H1 (cell line): ENCODE measurements around the gene C17orf114.

ENCODE experiments used
- CTCF ChIA-PET: fragments of 300-600 bp; sonication (Branson Sonifier 250); formaldehyde crosslinking; loops from one replicate; lab custom pipeline; 2021; ENCODE audit not compliant: partially characterized antibody; lab: Charles Lee
- POLR2A ChIA-PET: fragments of 300-600 bp; sonication (Branson Sonifier 250); formaldehyde crosslinking; loops from one replicate; lab custom pipeline; 2021; ENCODE audit warnings: inconsistent platforms; ENCODE audit not compliant: partially characterized antibody; lab: Charles Lee
- DNase-seq, 2 experiments: peaks; one replicate each; pipeline versions ENCODE4 v3.0.0 to v3.0.0-alpha.2; 2010 to 2022; ENCODE audit warnings: low spot score in 2 of 2, low read depth in 1 of 2, mixed read lengths in 1 of 2
- FAIRE-seq: peaks from 2 replicates; lab custom pipeline; 2011; peaks lifted over from hg19 to GRCh38; lab: Jason Lieb, UNC
- H2AFZ ChIP-seq: 2 replicates; pipeline ENCODE4 v1.8.1; 2012; ENCODE audit warnings: low read length, inconsistent platforms
- H2AK5ac ChIP-seq: 2 replicates; pipeline ENCODE4 v1.6.1; 2013; ENCODE audit warnings: low read depth, low read length
- H2BK120ac ChIP-seq: replicated peaks from 2 replicates; pipeline ENCODE3; 2013; ENCODE audit warnings: low read depth, low read length, inconsistent platforms
- H2BK12ac ChIP-seq: 2 replicates; pipeline ENCODE4 v1.6.1; 2013; ENCODE audit warnings: low read depth, low read length
- H2BK15ac ChIP-seq: 2 replicates; pipeline ENCODE4 v1.6.1; 2013; ENCODE audit warnings: low read length
- H2BK20ac ChIP-seq: 2 replicates; pipeline ENCODE4 v1.6.1; 2013; ENCODE audit warnings: low read length
- H2BK5ac ChIP-seq: 2 replicates; pipeline ENCODE4 v1.6.1; 2013; ENCODE audit warnings: low read depth, low read length
- H3K14ac ChIP-seq: 2 replicates; pipeline ENCODE4 v1.6.1; 2013; ENCODE audit warnings: inconsistent platforms; ENCODE audit not compliant: insufficient read length
- H3K18ac ChIP-seq: 2 replicates; pipeline ENCODE4 v1.6.1; 2013; ENCODE audit warnings: low read length; ENCODE audit errors: extremely low read depth
- H3K23ac ChIP-seq: 2 replicates; pipeline ENCODE4 v1.6.1; 2013; ENCODE audit warnings: inconsistent platforms; ENCODE audit not compliant: insufficient read length
- H3K23me2 ChIP-seq: 2 replicates; pipeline ENCODE4 v1.6.1; 2013; ENCODE audit warnings: low read depth, low read length
- H3K27ac ChIP-seq: 2 replicates; pipeline ENCODE4 v1.6.1; 2011; ENCODE audit warnings: low read depth, low read length, inconsistent platforms
- H3K27me3 ChIP-seq, 4 experiments: replicated peaks in 1 of 4; 1 replicate in 1 of 4; 2 replicates in 3 of 4; pipeline versions ENCODE4 v1.6.1 to v1.8.1; 2011 to 2013; ENCODE audit warnings: low read length in 3 of 4, mild to moderate bottlenecking in 3 of 4, inconsistent platforms in 2 of 4, mixed read lengths in 2 of 4, moderate library complexity in 1 of 4; ENCODE audit not compliant: control insufficient read depth in 3 of 4, insufficient read depth in 3 of 4; ENCODE audit errors: extremely low read depth in 1 of 4
- H3K36me3 ChIP-seq, 4 experiments: 2 replicates each; pipeline versions ENCODE4 v1.6.1 to v1.8.1; 2011 to 2013; ENCODE audit warnings: mild to moderate bottlenecking in 4 of 4, low read length in 3 of 4, moderate library complexity in 2 of 4, control low read depth in 1 of 4, inconsistent platforms in 1 of 4; ENCODE audit not compliant: insufficient read depth in 4 of 4, control insufficient read depth in 2 of 4
- H3K4ac ChIP-seq: replicated peaks from 2 replicates; pipeline ENCODE3; 2013; ENCODE audit warnings: low read length, low read depth, mixed read lengths, inconsistent platforms; ENCODE audit not compliant: insufficient read length
- H3K4me1 ChIP-seq, 4 experiments: replicated peaks in 1 of 4; 1 replicate in 1 of 4; 2 replicates in 3 of 4; pipeline versions ENCODE4 v1.6.1 to v1.8.1; 2011 to 2013; ENCODE audit warnings: low read length in 3 of 4, inconsistent platforms in 2 of 4, mixed read lengths in 1 of 4; ENCODE audit not compliant: insufficient read depth in 4 of 4, control insufficient read depth in 3 of 4
- H3K4me2 ChIP-seq, 2 experiments: 2 replicates each; pipeline versions ENCODE4 v1.6.1 to v1.8.1; 2011 to 2013; ENCODE audit warnings: low read depth in 2 of 2, low read length in 2 of 2, control low read depth in 1 of 2, inconsistent platforms in 1 of 2, mild to moderate bottlenecking in 1 of 2; ENCODE audit not compliant: insufficient read depth in 1 of 2
- H3K4me3 ChIP-seq, 4 experiments: fragments of 200-600, 300-600 bp in 1 of 4; sonication (generic), shearing (Covaris generic), sonication (Bioruptor Twin) in 1 of 4; 2 replicates each; pipeline versions ENCODE4 v1.5.1 to v1.8.1; 2011 to 2016; ENCODE audit warnings: low read length in 4 of 4, low read depth in 3 of 4, control low read depth in 2 of 4, inconsistent platforms in 2 of 4, mild to moderate bottlenecking in 2 of 4, mixed read lengths in 1 of 4, moderate library complexity in 1 of 4; ENCODE audit not compliant: insufficient read depth in 2 of 4; ENCODE audit errors: extremely low read depth in 1 of 4
- H3K56ac ChIP-seq: replicated peaks from 2 replicates; pipeline ENCODE3; 2013; ENCODE audit warnings: low read depth, mild to moderate bottlenecking, mixed read lengths, low read length, inconsistent platforms; ENCODE audit not compliant: insufficient read length
- H3K79me1 ChIP-seq: 2 replicates; pipeline ENCODE4 v1.6.1; 2013; ENCODE audit warnings: low read depth, low read length, control low read depth
- H3K79me2 ChIP-seq, 2 experiments: 2 replicates each; pipeline versions ENCODE4 v1.6.1 to v1.8.1; 2012 to 2013; ENCODE audit warnings: low read length in 2 of 2, mild to moderate bottlenecking in 2 of 2, inconsistent platforms in 1 of 2; ENCODE audit not compliant: insufficient read depth in 2 of 2, control insufficient read depth in 1 of 2
- H3K9ac ChIP-seq, 4 experiments: replicated peaks in 1 of 4; 1 replicate in 1 of 4; 2 replicates in 3 of 4; pipeline versions ENCODE4 v1.6.1 to v1.8.1; 2011 to 2013; ENCODE audit warnings: low read depth in 3 of 4, low read length in 3 of 4, control low read depth in 2 of 4, mild to moderate bottlenecking in 2 of 4, moderate library complexity in 2 of 4, inconsistent platforms in 1 of 4; ENCODE audit errors: extremely low read depth in 1 of 4
- H3K9me3 ChIP-seq, 2 experiments: 2 replicates each; pipeline versions ENCODE4 v1.6.1 to v1.8.1; 2012 to 2013; ENCODE audit warnings: mild to moderate bottlenecking in 2 of 2, moderate library complexity in 2 of 2, control low read depth in 1 of 2, inconsistent platforms in 1 of 2, low read depth in 1 of 2, low read length in 1 of 2, mixed read lengths in 1 of 2; ENCODE audit not compliant: insufficient read depth in 2 of 2
- H4K20me1 ChIP-seq, 2 experiments: replicated peaks in 1 of 2; 2 replicates each; pipeline versions ENCODE3 to v1.8.1; 2011 to 2013; ENCODE audit warnings: inconsistent platforms in 2 of 2, low read length in 2 of 2, mild to moderate bottlenecking in 1 of 2; ENCODE audit not compliant: insufficient read depth in 2 of 2, control insufficient read depth in 1 of 2
- H4K5ac ChIP-seq: 2 replicates; pipeline ENCODE4 v1.6.1; 2013; ENCODE audit warnings: low read length, low read depth, mixed read lengths, inconsistent platforms; ENCODE audit not compliant: insufficient read length
- H4K8ac ChIP-seq: 2 replicates; pipeline ENCODE4 v1.8.0; 2013; ENCODE audit warnings: mild to moderate bottlenecking, moderate library complexity, low read length, inconsistent platforms; ENCODE audit not compliant: insufficient read depth; ENCODE audit errors: extremely low read depth
- H4K91ac ChIP-seq: replicated peaks from 2 replicates; pipeline ENCODE3; 2013; ENCODE audit warnings: low read length, mixed read lengths, inconsistent platforms; ENCODE audit not compliant: insufficient read length
- HDAC2 ChIP-seq, 2 experiments: fragments of 300-600 bp in 1 of 2; sonication (generic) in 1 of 2; IDR thresholded peaks; 2 replicates each; pipeline ENCODE4 v1.6.1; 2011 to 2012; ENCODE audit warnings: low read depth in 2 of 2, low read length in 2 of 2, mild to moderate bottlenecking in 2 of 2, moderate library complexity in 2 of 2, borderline replicate concordance in 1 of 2, inconsistent platforms in 1 of 2
- WGBS, 2 experiments: shearing (Covaris generic) in 1 of 2; methylation state at CpG; one replicate each; pipeline versions ENCODE4 v1.1.6 to v1.1.7; 2013 to 2015; ENCODE audit warnings: low lambda C conversion rate in 2 of 2, mixed read lengths in 2 of 2, inconsistent platforms in 1 of 2, low coverage in 1 of 2, missing lambda C conversion rate in 1 of 2; ENCODE audit not compliant: insufficient replicate concordance in 2 of 2, insufficient coverage in 1 of 2, insufficient read length in 1 of 2; ENCODE audit errors: extremely low coverage in 1 of 2, missing lambda C conversion rate in 1 of 2; 5-methylcytosine and 5-hydroxymethylcytosine counted together

C17orf114 gene

DNA sequence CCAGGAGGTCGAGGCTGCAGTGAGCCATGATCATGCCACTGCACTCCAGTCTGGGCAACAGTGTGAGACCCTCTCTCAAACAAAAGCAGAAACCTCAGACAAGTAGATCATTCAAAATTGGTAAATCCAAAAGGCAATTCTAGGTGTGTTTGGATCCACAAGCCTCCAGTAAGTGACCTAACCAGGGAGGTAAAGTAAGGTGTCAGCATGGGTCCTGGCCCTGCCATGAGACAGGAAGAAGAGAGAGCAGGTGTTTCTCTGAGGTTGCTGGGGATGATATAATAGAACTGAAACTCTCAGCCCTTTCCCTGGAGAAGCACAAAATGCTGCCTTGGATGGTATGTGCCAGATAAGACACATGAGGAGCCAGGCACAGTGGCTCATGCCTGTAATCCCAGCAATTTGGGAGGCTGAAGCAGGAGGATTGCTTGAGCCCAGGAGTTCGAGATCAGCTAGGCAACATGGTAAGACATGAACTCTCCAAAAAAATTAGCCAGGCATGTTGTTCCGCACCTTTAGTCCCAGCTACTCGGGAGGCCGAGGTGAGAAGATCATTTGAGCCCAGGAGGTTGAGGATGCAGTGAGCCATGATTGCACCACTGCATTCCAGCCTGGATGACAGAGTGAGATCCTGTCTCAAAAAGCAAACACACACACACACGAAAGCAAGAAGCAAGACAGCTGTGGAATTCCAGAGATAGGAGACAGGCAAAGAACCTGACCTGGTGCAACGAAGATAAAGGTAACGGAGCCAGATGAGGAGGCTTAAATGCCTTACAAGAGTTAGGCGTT is 24.0 kb downstream of the C17orf114 start:
- FAIRE-seq (no peak), DNase-seq (no peak)
- H2BK20ac ChIP-seq, result no peak overlapping the region
- H3K18ac ChIP-seq, result no peak overlapping the region
- H3K36me3 ChIP-seq, result no peaks in the 10 kb centered on the region
- H3K27me3 ChIP-seq, result 0 out of 7 replicates have a peak, but pooled peaks cover 0 to 2% (median 0%) of the 10 kb centered on the region in 4 experiments
- ChIA-PET CTCF (interaction anchor here (0.7 to 3.8 kb wide), 8 partner anchors 9 to 529 kb away, joined by 3 to 16 read pairs (median 4); partner anchors contain the start of genes CHRNE, GLTPD2 and VMO1), POLR2A (interaction anchor here (0.7 to 1.6 kb wide), 3 partner anchors 31 to 122 kb away, joined by 3 to 4 read pairs (median 4); partner anchors contain the start of genes C17orf107 and MED11)
- no peak overlapping the region for H2AFZ ChIP-seq
- no peaks in the 10 kb centered on the region for H3K9me3 ChIP-seq
- no peak overlapping the region for H3K9ac ChIP-seq
- no peak overlapping the region for H3K4me3 ChIP-seq
- H3K14ac ChIP-seq, result no peak overlapping the region
- no peaks in the 10 kb centered on the region for H4K20me1 ChIP-seq
- H3K79me1 ChIP-seq, result no peaks in the 10 kb centered on the region
- no peak overlapping the region for H4K8ac ChIP-seq
- no peak overlapping the region for H2BK120ac ChIP-seq
- H2AK5ac ChIP-seq, result no peak overlapping the region
- no peak overlapping the region for H3K4me2 ChIP-seq
- H3K27ac ChIP-seq, result no peak overlapping the region
- no peak overlapping the region for H4K91ac ChIP-seq
- no peak overlapping the region for H4K5ac ChIP-seq
- TF ChIP-seq HDAC2 (IDR thresholded peaks at IDR 0.05; ENCODE audit: borderline replicate concordance in 1 of 2, low read depth in 2 of 2, low read length in 2 of 2), result no peak
- H3K23me2 ChIP-seq, result no peaks in the 10 kb centered on the region; the same call in 1 of the 2 replicates
- H2BK12ac ChIP-seq, result no peak overlapping the region
- no peak overlapping the region for H2BK15ac ChIP-seq
- WGBS, 2 experiments, result 86% methylated on average over 9 of the region's 9 CpGs; no CpG with 5 or more reads in 1 of the 2 experiments
- no peaks in the 10 kb centered on the region for H3K79me2 ChIP-seq
- H2BK5ac ChIP-seq, result no peak overlapping the region
- no peaks in the 10 kb centered on the region for H3K4me1 ChIP-seq
- no peak overlapping the region for H3K4ac ChIP-seq
- no peak overlapping the region for H3K56ac ChIP-seq
- H3K23ac ChIP-seq, result no peak overlapping the region
